ENCODE data around the gene GAREM2.
"Not testable (repeated sequence)": the region's sequence is repeated elsewhere in the genome, so short reads cannot be mapped to it uniquely, and the experiment has no call there.

GAREM2 gene

DNA sequence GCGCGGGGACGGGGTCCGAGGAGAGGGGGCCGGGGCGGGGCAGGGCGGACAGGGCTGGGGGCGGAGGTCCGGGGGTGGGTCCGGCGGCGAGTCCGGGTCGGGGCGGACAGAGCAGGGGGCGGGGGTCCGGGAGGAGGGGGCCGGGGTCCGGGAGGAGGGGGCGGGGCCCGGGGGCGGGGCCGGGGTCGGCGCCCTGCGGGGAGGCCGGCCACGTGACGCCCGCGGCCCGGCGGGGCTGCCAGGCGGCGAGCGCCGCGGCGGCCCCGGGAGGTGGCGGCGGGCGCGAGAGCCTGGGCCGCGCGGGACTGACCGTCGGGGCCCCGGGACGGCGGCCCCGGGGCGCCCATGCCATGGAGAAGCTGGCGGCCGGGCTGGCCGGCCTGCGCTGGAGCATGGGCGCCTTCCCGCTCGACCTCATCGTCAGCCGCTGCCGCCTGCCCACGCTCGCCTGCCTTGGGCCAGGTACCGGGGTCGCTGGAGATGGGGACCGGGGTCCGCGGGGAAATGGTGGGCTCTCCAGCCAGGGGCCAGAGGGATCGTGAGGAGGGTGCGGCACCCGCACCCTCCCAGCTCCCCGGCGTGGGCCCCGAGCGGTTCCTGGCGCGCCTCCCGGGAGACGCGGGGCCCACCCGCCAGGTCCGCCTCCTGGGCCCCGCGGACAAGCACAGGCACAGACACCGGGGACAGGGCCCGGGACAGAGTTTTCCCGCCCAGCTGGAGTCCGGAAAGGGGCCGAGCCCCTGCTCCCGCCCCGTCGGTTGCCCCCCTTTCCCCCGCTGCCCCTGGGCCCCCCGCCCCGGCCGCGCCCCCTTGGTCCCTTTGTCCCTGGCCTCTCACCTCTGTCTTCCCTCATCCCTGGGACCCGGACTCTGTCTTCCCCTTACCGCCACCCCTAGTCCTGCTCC lies at the start of gene GAREM2:
TSS of gene GAREM2 (plus strand) at position 218 of the 905 bp plus-strand sequence. CDS start at position 351, 133 bp downstream.
- no peak for DNase-seq (ENCODE audit: low read depth in 4 of 4, low spot score in 1 of 4)

DNA sequence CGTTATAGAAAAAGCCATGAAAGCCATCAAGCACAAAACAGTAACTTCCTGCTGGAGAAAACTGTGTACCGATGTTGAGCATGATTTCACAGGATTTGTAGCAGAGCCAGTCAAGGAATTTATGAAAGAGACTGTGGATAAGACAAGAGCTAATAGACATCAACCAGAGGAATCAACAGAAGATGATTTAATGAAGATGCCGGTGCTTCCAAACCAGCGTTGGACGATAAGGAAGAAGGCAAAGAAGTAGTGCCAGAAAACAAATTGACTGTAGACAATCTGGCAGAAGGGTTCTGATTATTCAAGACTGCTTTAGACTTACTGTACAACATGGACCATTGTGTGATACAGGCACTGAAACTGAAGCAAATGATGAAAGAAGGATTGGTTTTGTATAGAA lies 49.5 kb upstream of the GAREM2 start:
- no peak for DNase-seq (ENCODE audit: low read depth in 4 of 4, low spot score in 1 of 4)

DNA sequence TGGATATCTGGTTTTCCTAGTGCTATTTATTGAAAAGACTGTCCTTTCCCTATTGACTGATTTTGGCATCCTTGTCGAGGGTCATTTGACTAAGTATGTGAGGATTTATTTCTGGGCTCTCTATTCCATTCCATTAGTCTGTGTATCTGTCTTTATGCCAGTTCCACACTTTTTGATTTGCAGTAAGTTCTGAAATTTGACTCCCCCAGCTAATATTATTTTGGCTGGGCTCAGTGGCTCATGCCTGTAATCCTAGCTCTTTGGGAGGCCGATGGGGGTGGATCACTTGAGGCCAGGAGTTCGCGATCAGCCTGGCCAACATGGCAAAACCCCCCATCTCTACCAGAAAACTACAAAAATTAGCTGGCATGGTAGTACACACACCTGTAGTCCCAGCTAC lies 46.8 kb upstream of the GAREM2 start:
- no peak for DNase-seq (ENCODE audit: low read depth in 4 of 4, low spot score in 1 of 4)

DNA sequence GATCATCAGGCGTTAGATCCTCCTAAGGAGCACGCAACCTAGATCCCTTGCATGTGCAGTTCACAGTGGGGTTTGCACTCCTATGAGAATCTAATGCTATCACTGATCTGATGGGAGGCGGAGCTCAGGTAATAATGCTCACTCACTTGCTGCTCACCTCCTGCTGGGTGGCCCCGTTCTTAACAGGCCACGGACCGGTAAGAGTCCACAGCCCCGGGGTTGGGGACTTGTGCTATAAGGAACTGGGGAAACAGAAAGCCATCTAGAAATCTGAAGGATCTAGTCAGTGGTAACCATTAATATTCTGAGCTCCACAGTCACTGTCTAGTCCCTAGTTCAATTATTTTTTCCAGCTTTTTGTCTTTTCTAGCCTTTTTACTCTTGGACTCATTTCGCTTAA lies 44.7 kb upstream of the GAREM2 start:
- DNase-seq (ENCODE audit: low read depth in 4 of 4, low spot score in 1 of 4), result no peak

DNA sequence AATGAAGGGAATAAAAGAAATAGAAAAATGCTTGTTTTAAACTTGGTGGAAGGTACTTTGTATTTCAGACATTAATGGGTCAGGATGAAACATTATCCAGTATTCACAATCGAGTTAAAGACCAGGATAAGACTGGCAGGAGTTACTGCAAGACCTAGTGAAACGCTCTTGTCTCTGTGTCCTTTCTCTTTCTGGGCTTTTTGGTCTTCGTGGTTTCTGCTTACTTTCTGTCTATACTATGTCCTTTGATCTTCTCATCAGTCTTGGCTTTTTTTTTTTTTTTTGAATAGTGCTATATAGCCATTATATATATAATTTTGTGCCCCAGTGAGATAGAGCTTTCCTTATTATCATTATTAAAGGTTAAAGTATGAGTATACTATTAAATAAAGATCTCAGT lies 42.1 kb upstream of the GAREM2 start:
- DNase-seq (ENCODE audit: low read depth in 4 of 4, low spot score in 1 of 4), result no peak

DNA sequence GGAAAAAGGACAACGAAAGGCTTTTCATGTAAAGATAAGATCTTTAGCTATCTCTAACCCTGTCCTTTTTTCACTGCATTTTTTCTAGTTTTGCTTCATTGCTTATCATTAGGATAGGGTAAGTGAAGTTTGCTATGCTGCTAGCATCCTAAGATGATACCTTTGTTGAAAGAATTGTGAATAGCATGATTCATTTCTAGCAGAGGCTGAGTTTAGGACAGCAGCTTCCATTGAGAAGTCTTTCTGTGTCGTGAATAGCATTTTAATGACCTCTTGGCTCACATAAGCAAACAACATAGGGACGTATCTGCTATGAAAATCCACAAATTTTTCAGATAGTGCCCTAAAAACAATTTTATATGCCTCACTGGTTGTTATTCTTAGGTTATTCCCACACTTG lies 36.4 kb upstream of the GAREM2 start:
- no peak for DNase-seq (ENCODE audit: low read depth in 4 of 4, low spot score in 1 of 4)

DNA sequence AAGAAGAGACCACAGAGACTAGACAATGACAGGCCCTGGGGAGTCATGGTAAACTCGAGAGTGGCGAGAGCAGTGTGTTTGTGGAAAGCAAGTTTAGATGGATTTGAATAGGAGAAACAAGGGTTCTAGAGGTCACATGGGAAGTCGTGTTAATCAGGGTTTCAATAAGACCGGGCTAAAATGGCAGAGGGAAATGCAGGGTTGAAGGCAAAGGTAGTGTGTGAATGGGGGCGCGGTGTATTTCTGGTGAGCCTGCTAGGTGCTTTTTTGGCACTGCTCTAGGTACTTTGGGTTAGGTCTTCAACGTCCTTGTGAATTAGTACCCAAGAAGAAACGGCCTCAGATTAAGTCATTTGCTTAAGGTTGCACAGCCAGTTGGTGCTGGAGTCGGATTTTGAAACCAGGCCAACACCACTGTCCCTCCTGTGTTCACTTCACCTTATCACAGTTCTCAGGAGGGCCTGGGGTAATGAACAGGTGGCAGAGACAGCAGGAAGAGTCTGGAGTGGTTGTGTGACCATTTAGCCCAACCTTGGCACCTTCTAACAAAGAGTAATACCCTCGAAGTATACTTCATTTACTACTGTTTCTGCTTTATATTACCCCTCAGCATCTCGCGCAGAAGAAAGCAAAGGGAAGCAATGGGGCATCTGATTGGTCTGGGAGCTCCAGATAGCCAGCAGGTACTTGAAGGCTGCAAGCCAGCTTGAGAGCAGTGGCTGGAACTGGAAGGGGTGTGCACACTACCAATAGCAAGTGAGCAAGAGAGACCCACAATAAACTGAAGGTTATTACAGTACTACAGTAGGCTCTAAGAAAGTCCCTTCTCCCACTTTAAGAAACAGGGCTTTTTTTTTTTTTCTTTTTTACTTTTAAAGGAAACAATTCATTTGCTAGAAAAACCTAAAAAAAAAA lies 33.4 kb upstream of the GAREM2 start:
- DNase-seq (ENCODE audit: low read depth in 4 of 4, low spot score in 1 of 4), result no peak

DNA sequence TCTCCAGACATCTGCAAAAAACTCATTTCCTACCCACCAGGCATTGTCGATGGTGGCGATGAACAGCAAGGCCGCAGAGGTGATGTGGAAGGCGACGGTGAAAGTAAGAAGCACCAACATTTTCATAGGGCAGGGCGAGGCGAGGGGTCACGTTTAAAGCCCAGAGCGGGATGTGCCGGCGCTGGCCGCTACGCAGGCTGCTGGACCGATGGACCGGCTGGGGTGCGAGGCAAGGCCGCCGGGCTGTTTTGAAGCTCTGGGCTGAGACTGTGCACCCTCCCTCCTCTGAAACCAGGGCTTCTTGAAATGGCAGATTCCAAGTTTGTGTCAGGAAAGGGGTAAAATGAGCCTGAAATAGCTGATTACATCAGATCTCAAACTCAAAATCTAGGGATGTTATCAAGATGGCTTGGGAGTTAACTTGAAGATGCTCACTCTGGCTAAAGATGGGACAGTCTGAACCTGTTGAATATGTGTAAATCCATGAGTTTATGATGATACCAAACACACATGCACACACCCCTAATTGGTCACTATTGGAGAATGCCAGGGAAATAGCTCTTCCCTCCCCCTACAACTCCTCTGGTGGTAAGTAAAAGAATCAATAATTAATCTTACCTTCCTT lies 31.6 kb upstream of the GAREM2 start:
- no peak for DNase-seq (ENCODE audit: low read depth in 4 of 4, low spot score in 1 of 4)

DNA sequence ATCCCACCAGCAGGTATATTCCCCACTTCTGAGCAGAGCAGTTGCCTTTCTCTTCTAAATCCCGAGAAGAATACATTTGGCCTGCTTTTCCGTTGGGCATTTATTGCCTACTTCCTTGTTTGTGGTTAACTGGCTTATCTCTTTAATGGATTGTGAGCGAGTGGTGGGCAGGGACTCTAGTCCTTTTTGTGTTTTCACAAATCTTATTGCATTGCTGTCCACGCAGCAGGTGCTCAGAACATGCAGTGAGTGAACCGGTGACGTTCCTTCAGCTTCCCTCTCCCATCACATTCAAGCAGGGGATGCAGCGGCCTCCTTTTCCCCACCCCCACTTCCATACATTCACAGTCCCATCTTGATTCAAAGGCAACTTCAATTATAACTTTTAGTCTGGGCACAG lies 28.9 kb upstream of the GAREM2 start:
- DNase-seq (ENCODE audit: low read depth in 4 of 4, low spot score in 1 of 4), result no peak

DNA sequence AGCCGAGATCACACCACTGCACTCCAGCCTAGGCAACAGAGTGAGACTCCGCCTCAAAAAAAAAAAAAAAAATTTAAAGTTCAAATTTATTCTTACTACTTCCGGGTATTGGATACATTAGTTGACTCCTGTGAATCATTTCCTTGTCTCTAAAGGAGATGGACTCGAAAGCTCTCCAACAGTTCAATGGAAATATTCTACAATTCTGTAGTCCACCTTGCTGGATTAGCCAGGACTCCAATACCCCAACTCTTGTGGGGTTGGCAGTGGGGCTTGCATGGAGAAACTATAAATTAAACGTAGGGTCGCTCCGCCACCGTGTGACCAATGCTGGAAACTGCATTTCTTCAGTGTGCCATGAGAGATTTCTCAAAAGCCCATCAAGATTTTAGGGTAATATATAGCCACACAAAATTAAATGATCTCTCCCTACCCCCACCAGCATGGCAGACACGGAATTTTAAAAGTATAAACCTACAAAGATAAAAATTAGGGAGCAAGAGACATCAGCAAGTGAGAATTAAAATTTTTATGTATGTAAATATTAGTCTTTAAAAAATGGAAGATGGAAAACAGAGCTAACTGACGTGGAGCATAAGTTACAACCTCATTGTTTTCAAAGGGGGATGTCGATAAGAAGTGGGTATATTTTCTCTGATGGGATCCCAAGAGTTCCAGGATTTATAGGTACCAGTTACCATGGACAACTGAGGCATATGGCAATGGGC lies 27.8 kb upstream of the GAREM2 start:
- DNase-seq (ENCODE audit: low read depth in 4 of 4, low spot score in 1 of 4), result peak; percentile 28 to 46 (median 32)

DNA sequence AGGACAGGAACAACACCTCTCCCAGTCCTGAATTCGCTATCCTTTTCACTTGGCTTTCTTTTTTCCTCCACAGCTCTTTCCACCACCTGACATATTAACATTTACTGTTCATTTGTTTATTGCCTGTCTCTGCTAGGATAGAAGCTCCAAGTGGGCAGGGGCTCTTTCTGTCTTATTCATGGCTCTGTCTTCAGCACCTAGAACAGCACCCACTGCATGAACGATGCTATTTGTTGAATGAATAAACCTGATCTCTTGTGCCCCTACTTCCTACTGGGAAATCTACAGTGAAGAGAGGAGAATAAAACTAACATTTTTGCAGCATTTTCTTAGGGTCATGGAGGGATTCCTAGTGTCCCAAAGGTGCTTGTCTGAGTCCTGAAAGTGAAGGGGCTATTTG lies 24.4 kb upstream of the GAREM2 start:
- DNase-seq (ENCODE audit: low read depth in 4 of 4, low spot score in 1 of 4), result no peak

DNA sequence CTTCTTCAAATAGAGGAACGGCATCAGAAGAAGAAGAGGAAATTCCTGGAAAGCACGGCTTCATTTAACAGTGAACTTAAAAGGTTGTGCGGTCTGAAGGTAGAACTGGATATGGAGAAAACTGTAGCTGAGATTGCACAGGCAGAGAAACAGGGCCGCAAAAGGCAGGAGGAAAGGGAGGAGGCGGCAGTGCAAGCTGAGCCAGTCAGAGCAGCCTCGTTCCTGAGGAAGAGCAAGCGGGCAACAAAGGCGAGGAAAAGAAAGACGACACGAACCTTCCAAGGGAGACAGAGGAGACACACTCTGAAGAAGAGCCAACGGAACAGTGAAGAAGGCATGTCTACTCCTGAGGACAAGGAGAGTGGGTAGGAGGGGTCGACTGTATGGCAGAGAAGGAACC lies 22.6 kb upstream of the GAREM2 start:
- no peak for DNase-seq (ENCODE audit: low read depth in 4 of 4, low spot score in 1 of 4)

DNA sequence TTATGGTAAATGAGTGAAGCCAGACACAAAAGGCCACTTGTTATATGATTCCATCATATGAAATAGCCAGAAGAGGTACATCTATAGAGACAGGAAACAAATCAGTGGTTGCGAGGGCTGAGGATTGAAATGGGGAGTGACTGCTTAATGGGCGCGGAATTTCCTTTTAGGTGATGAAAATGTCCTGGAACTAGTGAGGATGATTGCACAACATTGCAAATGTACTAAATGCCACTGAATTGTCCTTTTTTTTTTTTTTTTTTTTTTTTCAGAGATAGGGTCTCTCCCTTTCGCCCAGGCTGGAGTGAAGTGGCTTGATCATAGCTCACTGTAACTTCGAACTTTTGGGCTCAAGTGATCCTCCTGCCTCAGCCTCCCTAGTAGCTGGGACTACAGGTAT lies 15.3 kb upstream of the GAREM2 start:
- no peak for DNase-seq (ENCODE audit: low read depth in 4 of 4, low spot score in 1 of 4)

DNA sequence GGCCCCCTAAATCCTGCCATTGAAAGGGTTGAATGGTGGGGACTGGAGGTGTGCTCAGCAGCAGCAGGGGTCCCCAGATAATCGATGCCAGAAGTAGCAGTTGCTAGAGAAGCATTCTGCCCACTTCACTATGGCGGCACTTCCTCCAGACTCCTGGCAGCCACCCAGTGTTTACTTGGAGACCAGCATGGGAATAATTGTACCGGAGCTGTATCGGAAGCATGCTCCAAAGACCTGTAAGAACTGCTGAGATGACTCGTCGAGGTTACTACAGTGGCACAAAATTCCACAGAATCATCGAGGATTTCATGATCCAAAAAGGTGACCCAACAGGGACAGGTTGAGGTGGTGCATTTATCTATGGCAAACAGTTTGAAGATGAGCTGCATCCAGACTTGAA lies 11.0 kb upstream of the GAREM2 start:
- DNase-seq (ENCODE audit: low read depth in 4 of 4, low spot score in 1 of 4), result no peak

DNA sequence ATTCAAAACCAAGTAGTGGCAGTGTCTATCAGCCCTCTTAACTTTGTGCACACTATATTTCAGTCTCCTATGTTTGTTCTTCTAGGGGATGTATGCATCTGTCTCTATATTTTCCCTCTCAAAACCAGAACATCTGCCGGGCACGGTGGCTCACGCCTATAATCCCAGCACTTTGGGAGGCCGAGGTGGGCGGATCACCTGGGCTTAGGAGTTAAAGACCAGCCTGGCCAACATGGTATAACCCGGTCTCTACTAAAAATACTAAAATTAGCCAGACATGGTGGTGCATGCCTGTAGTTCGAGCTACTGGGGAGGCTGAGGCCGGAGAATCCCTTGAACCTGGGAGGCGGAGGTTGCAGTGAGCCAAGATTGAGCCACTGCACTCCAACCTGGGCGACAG lies 9.9 kb upstream of the GAREM2 start:
- no peak for DNase-seq (ENCODE audit: low read depth in 4 of 4, low spot score in 1 of 4)

DNA sequence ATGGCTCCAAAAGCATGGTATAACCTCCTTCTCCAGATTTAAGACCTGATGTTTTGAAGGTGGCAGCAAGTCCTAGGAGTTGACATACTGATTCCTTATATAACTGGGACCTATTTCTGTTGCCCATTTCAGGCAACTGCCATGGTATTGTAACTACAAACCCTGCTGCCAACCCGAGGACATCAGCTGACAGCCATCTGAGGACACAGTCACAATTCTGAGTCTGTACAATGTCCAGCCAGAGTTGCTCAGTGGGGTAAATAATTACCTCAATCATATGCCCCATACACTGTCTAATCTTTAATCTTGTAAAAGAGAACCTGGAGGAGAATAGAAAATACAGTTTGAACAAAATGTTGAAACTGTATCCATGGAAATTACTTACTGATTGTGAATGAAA lies 8.7 kb upstream of the GAREM2 start:
- DNase-seq (ENCODE audit: low read depth in 4 of 4, low spot score in 1 of 4), result no peak

DNA sequence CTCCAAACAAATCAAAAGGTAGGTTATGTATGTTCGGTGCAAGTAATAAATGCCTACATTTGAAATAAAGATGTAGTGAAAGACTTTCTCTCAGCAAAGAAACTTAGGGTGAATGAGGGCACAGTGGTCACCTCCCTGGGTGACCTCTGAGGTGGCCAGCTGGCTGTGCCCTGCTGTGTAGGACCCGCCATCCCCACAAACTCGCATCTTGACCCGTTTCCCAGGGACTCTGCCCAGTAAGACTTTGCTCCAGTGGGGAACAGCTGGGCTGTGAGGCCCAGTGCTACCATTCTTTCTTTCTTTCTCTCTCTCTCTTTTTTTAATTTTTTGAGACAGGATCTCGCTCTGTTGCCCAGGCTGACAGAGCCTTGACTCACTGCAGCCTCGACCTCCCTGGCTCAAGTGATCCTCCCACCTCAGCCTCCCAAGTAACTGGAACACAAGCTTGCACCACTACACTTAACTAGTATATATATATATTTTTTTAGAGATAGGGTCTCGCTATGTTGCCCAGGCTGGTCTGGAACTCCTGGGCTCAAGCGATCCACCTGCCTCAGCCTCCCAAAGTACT lies 8.2 kb upstream of the GAREM2 start:
- DNase-seq (ENCODE audit: low read depth in 4 of 4, low spot score in 1 of 4), result no peak

DNA sequence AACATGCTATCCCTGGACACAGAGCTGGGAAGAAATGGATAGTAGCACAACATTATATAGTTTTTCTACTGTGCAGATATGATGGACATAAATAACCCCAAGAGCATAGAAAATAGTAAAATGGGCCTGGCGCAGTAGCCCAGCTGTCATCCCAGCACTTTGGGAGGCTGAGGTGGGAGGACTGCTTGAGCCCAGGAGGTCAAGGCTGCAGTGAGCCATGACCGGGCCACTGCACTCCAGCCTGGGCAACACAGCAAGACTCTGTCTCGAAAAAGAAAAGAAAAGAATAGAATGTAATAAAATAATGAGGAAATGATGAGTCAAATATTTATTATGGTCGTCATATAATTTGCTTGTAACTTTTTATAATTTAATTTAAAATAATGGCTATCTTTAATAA lies 7.5 kb upstream of the GAREM2 start:
- DNase-seq (ENCODE audit: low read depth in 4 of 4, low spot score in 1 of 4), result no peak

DNA sequence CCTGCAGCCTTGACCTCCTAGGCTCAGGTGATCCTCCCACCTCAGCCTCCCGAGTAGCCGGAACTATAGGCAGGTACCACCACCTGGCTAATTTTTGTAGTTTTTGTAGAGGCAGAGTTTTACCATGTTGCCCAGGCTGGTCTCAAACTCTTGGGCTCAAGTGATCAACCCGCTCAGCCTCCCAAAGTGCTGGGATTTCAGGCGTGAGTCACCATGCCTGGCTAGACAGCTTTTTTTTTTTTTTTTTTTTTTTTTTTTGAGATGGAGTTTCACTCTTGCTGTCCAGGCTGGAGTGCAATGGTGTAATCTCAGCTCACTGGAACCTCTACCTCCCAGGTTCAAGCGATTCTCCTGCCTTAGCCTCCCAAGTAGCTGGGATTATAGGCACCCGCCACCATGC lies 6.3 kb upstream of the GAREM2 start:
- not testable (repeated sequence) for DNase-seq (ENCODE audit: low read depth in 4 of 4, low spot score in 1 of 4)

DNA sequence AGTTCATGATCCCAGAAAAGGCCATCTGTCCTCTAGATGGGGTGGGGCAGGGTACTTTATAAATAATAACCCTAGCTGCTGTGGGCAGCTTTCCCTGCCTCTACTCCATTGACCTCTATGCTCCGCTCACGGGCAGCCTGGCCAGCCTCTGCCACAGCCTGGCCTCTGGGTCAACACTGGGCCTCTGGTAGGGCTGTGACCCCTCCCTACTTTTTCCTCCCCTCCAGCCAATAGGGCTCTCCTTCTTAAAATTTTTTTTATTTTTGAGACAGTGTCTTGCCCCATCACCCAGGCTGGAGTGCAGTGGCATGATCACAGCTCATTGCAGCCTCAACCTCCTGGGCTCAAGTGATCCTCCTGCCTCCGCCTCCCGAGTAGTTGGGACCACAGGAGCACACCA lies 4.1 kb upstream of the GAREM2 start:
- no peak for DNase-seq (ENCODE audit: low read depth in 4 of 4, low spot score in 1 of 4)

DNA sequence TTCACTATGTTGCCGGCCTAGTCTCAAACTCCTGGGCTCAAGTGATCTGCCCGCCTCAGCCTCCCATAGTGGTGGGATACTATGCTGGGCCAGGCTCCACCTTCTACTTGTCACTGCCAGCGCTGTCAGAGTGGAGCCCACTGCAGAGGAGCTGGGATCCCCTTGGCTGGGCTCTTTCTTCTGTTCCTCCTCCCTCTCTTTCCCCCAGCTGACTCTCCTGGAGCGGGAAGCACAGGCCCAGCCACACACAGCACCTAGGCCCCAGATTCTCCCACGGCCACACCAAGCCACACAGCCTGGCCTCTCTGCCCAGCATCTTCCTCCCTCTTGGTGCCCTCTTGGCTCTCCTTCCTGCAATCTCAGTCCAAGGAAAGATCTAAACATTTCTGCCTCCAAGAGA lies 3.7 kb upstream of the GAREM2 start:
- DNase-seq (ENCODE audit: low read depth in 4 of 4, low spot score in 1 of 4), result no peak

All from stimulated activated CD4-positive, alpha-beta T cell treated with anti-CD3 and anti-CD28 coated beads, Interleukin-1b, Interleukin-23, amount 100 ng/mL, for 24 hours (primary cell).